Ramos (cell line): ENCODE data around the gene USP14.

Experiments used
- in situ Hi-C: fragments of 300-500 bp; cut with MboI; formaldehyde crosslinking; loops from one replicate; pipeline ENCODE4 v1.14.3; 2022; ENCODE audit warnings: low sequenced_read_pairs; ENCODE audit not compliant: unreplicated experiment

The USP14 gene

DNA sequence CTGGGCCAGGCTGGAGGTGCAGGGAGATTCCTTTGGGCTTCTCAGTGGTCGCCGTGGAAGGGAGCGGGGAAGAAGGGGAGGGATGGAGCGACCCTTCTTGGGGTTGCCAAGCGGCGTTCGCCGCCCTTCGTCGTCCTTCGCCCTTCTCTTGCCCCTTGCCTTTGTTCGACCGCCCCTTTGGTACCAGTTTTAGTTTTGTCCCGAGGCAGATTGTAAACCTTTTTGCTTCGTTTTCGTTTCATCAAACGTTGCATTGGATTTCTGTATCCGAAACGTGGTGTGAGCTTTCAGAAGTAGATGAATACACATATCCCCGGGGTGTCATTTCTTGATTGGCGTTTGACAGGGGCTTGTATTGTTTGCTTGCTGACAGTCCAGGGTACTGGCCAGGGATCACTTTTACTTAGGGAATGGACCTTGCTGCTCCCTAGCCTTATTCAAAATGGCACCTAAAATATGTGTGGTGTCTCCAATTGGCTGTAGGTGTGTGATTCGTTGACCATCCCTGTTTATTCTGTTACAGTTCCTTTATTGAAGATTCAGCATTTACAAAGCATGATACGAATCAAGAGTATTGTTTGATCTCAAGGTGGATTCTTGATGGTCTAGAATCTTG lies 788 bp downstream of the USP14 start:
- in situ Hi-C loops = no loop called here

DNA sequence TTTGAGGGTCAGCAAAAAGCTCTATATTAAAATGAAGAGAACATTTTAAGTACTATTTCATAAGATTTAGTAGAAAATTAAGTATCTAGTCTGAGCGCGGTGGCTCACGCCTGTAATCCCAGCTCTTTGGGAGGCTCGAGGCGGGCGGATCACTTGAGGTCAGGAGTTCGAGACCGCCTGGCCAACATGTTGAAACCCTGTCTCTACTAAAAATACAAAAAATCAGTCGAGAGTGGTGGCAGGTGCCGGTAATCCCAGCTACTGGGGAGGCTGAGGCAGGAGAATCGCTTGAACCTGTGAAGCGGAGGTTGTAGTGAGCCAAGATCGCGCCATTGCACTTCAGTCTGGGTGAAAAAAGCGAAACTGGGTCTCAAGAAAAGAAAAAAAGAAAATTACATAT lies 1.6 kb downstream of the USP14 start:
- in situ Hi-C loops = no loop called here

DNA sequence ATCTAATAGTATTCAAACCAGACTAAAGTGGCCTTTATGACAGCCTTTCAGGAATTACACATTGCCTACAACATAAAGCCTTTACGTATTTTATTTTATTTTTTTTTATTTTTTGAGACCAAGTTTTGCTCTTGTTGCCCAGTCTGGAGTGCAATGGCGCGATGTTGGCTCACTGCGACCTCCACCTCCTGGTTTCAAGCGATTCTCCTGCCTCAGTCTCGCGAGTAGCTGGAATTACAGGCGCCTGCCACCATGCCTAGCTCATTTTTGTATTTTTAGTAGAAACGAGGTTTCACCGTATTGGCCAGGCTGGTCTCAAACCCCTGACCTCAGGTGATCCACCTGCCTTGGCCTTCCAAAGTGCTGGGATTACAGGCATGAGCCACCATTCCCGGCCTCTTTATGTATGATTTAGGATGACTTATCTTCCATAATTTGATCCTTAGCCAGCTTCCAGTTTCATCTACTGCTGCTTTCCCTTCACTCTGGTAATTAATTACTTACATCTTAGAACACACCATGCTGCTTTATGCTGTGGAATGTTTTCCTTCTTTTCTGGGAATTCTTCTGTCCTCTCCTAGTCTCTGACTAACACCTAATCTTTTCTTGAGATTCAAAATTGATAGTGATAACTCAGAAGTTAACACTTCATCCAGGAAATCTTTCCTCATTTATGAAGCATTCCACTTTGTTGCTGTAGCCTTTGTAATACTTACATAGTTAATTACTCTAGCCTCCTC lies 2.6 kb downstream of the USP14 start:
- in situ Hi-C loops = no loop called here

DNA sequence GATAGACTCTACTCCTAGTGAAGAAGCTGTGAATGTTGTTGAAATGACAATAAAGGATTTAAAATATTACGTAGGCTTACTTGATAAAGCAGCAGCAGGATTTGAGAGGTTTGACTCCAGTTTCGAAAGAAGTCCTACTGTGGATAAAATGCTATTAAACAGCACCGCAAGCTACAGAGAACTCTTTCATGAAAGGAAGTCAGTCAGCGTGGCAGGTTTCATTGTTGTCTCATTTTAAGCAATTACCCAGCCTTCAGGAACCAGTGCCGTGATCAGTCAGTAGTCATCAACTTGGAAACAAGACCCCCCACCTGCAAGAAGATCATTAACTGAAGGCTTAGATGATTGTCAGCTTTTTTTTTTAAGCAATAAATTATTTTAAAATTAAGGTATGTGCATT lies 14.0 kb downstream of the USP14 start:
- in situ Hi-C loops = no loop called here

DNA sequence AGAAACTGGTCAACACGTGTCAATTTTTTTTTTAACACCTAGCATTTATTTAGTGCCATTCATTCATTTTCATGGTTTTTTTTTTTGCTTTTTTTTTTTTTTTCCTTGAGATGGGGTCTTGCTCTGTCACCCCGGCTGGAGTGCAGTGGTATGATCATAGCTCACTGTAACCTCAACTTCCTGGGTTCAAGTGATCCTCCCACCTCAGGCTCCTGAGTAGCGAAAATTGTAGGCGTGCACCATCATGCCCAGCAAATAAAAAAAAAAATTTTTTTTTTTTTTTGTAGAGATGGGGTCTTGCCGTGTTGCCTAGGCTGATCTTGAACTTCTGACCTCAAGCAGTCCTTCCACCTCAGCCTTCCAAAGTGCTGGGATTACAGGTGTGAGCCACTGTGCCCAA lies 21.1 kb downstream of the USP14 start:
- in situ Hi-C loops = no loop called here

DNA sequence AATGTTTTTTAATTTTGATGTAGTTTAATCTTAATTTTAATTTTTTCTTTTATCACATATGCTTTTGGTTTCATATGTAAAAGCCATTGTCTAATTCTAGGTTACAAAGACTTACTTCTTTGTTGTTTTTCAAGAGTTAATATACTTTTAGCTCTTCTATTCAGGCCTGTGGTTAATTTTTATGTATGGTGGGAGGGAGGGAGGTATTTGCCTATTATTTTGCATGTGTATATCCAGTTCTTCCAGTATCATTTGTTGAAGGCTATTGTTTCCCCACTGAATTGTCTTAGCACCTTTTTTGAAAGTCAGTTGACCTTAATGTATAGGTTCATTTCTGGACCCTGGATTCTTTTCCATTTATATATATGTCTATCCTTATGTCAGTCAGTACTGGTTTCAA lies 23.4 kb downstream of the USP14 start:
- in situ Hi-C loops = no loop called here

DNA sequence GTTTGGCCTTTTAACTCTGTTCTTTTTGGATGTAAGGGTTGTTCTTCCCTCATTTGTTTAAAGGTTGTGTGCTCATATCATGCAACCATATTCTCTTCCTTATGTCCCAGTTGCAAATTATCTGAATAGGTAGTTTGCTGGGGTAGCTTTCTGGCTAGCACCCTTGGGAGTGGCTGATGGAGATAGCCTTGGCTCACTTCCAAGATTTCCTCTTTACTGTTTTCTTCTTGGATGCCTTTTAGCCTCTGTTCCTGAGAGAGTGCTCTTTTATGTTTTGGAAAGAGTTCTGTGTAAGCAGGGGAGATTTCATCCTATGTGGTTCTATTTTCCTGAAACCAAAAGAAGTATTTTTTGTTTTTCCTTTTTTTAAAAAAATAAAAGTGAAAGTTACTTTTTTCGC lies 25.4 kb downstream of the USP14 start:
- in situ Hi-C loops = no loop called here

DNA sequence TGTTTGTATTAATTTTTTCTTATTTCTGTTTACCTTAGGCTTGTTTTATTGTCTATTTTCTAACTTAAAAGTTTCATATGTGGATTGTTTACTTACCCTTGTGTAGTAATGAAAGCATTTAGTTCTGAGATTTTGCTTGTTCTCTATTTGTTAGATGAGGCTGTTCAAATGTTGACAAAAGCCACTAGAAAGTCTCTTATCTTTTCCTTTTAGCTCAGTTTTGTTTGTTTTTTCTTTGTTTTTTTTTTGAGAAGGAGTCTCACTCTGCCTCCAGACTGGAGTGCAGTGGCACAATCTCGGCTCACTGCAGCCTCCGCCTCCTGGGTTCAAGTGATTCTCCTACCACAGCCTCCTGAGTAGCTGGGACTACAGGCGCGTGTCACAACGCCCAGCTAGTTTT lies 30.9 kb downstream of the USP14 start:
- in situ Hi-C loops = no loop called here

DNA sequence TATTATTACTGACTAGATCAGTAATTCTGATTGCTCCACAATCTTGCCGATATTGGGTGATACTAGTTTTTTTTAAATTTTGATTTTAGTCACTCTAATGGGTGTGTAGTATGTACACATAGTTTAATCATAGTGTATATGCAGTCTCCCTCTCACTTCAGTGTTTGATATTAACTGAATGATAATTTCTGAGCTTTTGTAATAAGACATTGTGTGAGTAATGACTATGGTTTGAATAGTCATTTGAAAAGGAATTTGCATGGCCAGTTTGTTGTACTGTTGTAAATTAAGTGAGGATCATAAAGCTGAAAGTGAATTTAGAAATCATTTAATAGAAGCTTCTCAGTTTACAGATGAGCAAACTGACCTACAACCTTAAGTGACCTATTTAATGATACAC lies 33.4 kb downstream of the USP14 start:
- in situ Hi-C loops = no loop called here

DNA sequence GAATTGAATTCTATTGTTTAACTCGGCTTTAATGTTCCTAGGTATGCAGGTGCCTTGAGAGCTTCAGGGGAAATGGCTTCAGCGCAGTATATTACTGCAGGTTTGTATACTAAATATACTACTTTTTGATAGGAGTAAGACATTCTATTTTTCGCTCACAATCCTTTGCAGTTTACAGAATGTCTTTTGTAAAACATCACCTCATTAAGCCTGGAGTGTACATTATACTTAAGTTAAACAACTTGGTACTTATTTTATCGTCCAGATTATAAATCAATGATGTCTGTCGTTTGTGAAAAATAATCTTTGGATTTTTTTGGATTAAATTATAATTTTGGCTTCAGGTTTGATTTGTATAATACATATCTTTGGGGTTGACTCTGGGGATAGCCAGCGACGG lies 34.4 kb downstream of the USP14 start:
- in situ Hi-C loops = no loop called here

DNA sequence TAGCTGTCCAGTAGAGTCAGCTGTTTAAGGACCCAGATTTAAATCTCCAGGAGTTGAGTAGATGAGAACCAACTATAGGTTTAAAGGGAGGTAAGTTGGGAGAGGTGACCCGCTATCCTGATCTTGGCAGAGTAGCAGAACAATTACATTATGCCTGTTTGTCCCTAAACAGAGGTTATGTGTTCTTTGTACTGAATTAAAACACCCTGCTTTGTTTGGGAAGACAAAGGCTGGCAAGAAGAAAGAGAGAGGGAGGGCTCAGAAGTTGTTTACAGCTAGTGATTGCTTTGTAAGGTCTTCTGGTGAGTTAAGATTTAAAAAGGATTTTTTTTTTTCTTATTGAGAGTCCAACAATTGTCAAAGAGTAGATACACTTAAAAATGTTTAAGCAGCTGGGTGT lies 37.3 kb downstream of the USP14 start:
- in situ Hi-C loops = no loop called here

DNA sequence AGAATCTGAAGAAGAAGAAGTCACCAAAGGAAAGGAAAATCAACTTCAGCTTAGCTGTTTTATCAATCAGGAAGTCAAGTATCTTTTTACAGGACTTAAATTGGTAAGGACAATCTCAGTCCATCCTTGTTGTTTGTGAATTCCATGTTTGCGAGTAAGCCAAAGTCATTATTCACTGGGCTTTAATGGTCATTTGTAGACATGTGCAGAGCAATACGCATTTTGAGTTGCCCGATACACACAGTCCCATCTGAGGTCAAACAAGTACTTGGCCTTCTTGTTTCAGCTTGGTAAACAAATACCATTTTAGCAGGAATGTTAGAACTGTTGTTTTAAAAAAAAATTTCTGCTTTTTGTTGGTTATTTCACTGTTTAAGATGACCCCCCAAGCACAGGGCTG lies 40.9 kb downstream of the USP14 start:
- in situ Hi-C loops = no loop called here

DNA sequence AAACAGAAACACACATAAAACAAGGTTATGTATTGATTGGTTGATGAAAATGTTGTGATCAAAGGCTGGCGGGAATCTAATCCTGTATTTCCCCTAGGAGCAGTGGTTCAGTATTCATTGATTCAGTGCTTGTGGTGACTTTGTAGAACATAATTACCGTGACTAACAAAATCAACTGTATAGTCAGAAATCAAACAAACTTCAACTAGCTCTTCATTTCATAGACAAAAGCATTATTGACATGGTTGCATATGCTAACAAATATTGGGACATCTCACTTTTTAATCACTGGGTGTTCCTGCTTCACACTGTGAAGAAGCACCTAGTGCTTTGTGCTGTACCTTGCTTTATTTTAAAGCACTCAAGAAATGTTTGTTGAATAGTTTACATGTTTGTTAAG lies 41.4 kb downstream of the USP14 start:
- in situ Hi-C loops = no loop called here

DNA sequence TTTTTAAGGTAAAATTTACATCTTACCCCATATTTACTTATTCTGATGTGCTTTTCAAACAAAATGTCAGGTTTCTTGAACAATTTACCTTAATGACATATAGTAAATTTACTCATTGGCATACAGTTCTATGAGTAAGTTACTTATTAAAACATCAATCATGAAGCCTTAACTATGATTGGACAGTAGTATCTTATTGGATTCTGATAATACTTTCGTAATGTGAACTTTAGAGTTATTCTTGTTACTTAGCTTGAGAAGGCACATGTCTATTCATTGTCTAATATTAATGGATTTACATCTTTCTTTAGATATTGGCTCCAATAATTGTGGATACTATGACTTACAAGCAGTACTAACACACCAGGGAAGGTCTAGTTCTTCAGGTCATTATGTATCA lies 51.7 kb downstream of the USP14 start:
- in situ Hi-C loops = no loop called here

DNA sequence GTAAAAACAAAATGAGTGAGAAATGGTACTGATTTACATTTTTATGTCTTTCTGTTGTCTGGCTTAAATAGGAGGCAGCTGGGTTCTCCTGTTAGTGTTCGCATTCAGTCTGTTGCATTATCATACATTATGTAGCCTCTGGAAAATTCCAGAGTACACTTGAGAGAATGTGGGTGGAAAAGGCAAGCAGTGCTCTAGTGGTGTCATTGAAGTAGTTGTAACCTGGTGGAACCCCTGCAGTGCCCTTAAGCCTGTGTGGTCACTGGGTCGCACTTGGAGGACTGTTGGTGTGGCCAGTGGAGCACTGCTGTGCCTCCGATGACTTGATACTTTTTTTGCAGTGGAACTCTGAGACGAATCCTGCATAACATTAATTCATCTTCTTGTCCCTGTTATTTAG lies 52.4 kb downstream of the USP14 start:
- in situ Hi-C loops = no loop called here

DNA sequence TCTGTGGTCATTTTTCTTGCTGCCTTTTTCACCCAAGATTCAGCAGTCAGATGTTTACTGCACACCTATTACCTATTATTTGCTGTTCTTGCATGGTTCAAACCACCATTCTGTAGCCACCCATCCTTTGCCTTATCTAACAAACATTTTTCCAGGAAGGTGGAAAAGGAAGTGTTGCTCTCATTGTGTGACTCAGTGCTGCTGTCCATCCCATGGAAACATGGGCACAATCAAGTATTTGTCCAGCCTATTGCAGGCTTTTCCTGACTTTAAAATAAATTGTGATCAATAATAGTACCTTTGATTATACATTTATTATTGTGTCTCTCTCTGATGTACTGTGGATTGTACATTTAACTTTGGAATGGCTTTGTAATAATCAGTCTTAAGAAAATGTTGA lies 53.2 kb downstream of the USP14 start:
- in situ Hi-C loops = no loop called here

DNA sequence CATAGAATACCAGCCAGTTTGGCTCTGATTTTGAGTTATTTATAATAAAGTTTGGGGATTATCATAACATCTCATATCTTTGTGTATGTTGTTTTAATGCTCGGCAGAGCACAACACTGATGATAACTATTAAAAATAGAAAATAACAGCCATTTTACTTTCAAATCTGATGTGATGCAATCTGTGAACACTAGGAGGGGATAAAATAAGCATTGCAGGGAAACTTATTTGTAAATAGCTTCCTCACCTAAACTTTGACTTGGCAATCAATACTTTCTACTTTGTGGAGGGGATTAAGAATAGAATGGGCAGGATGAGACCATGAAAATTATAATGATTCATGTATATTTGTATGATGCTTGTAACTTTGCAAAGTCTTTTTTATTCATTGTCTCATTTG lies 54.4 kb downstream of the USP14 start:
- in situ Hi-C loops = no loop called here

DNA sequence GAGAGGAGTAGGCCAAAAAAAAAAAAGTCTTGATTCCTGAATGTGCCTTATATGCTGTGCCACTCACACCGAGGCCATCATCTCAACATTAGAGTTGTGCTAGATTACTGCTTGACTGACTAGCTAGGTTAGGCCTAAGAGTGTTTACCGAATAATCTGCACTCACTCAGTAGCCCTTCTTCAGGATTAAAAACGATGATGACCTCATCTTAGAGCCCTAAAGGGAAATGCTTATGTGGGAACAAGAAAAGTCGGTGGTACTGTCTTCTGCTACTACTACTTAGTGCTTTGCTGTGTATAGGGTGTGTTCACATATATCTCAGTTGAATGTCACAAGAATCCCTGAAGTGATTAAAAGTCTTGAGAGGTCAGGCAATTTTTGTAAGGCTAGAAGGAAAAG lies 55.1 kb downstream of the USP14 start:
- in situ Hi-C loops = no loop called here

DNA sequence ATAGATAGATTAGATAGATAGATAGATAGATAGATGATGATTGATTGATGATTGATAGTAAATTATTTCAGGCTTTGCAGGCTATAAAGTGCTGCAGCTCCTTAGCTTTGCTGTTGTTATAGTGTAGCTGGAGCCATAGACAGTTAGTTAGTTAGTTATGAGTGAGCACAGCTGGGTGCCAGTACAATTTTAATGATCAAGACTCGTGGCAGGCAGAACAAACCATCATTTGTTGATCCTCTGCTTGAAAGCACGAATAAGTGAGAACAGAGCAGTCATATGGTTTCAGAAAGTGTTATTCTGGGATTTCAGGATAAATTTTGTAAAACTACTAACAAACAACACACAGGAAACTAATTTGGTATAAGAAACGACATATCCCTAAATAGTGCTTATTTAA lies 55.6 kb downstream of the USP14 start:
- in situ Hi-C loops = no loop called here

DNA sequence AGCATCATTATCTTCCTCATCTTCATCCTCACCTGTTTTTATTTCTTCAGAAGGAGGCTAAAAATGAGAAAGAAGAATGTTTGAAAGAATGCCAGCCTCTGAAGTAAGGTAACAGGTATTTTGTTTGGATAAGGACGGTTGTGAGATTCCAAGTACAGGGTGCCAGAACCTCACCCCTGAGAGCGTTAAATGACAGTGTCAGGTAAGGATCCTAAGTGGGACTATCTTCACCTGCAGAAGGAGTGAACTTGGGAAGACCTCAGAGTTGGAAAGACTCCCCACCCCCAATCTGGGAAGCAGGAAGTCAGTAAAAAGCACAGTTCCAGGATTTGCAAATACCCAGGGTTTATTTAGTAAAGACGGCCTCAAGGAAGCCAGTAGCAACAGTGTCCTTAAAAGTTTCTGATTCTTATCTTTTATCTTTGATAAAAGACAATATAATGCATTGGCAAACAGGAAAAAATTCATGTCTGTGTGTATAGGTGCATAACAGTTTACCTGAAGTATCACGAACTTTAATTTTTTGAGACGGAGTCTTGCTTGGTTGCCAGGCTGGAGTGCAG lies 57.2 kb downstream of the USP14 start:
- in situ Hi-C loops = no loop called here

DNA sequence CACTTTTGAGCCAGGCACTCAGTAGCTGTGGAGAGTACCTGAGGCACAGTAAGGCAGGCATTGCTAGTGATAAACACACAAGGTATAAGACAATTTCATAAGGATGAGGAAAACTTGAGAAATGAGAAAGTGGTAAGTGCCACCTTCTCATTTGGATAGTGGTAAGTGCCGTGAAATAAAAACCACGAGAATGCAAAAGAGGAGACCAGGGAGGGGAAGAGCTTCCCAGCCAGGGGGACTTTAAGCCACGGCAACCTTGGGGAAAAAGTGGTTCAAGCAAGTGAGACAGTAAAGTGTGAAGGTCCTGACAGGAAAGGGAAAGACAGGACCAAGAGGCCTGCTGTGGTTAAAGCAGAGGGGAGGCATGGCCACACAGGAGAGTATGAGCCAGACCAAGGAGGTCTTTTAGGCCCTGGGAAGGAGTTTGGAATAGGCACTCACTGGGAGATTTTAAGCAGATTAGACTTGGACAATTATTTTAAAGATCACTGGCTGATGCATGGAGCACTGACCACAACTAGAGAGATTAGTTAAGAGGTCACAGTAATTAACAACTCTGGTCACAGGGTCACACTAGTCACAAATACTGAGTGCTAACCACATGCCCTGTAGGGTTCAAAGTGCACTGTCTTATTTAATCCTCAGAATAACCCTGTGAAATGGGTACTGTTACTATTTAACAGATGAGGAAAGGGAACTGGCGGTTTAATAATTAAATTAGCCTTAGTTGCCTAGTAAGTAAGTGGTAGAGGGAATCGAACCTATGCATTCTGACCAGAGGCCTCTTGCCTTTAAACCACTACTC lies 59.4 kb downstream of the USP14 start:
- in situ Hi-C loops = no loop called here
